ENCODE results near the gene ITIH4.

The ITIH4 gene

GRCh38 chr3:52788890-52789745 is 41.4 kb downstream of the ITIH4 start:
- H3K4me3 ChIP-seq (ENCODE audit: low read length, poor library complexity, severe bottlenecking), result no peak overlapping the region
- no peaks in the 10 kb centered on the region for H3K9me3 ChIP-seq (ENCODE audit: insufficient read depth, low read depth, low read length)
- no peaks in the 10 kb centered on the region for H3K79me2 ChIP-seq (ENCODE audit: insufficient read depth, low read length)
- H4K20me1 ChIP-seq (ENCODE audit: insufficient read depth, low read length, poor library complexity, severe bottlenecking), result no peaks in the 10 kb centered on the region
- no peak for TF ChIP-seq EZH2phosphoT487 (IDR thresholded peaks at IDR 0.05; ENCODE audit: borderline replicate concordance)
- TF ChIP-seq CTCF (conservative IDR thresholded peaks at IDR 0.05; ENCODE audit: low read length), result no peak
- no peaks in the 10 kb centered on the region for H3K4me1 ChIP-seq (ENCODE audit: insufficient read depth, low read length, poor library complexity, severe bottlenecking)
- no peak overlapping the region for H3K4me2 ChIP-seq (ENCODE audit: low read depth, low read length, poor library complexity, severe bottlenecking)
- no peaks in the 10 kb centered on the region for H3K27me3 ChIP-seq (ENCODE audit: insufficient read depth, low read length, poor library complexity, severe bottlenecking)
- no peaks in the 10 kb centered on the region for H3K9me2 ChIP-seq (replicated peaks; ENCODE audit: low read depth, low read length)
- H3F3A ChIP-seq (ENCODE audit: low read depth), result no peaks in the 10 kb centered on the region
- no peak overlapping the region for H2AFZ ChIP-seq (ENCODE audit: low read length)
- H3K9ac ChIP-seq (ENCODE audit: low read depth, low read length, poor library complexity, severe bottlenecking), result no peak overlapping the region
- H3K36me3 ChIP-seq (ENCODE audit: insufficient read depth, low read length), result no peaks in the 10 kb centered on the region

- H3K36me3 ChIP-seq (ENCODE audit: insufficient read depth, low read length), result no peaks in the 10 kb centered on the region
- no peaks in the 10 kb centered on the region for H3K27me3 ChIP-seq (ENCODE audit: insufficient read depth, low read length, poor library complexity, severe bottlenecking)
- no peaks in the 10 kb centered on the region for H3K9me2 ChIP-seq (replicated peaks; ENCODE audit: low read depth, low read length)
- no peaks in the 10 kb centered on the region for H3K79me2 ChIP-seq (ENCODE audit: insufficient read depth, low read length)
- H2AFZ ChIP-seq (ENCODE audit: low read length), result no peak overlapping the region
- no peak overlapping the region for H3K9ac ChIP-seq (ENCODE audit: low read depth, low read length, poor library complexity, severe bottlenecking)
- no peaks in the 10 kb centered on the region for H3F3A ChIP-seq (ENCODE audit: low read depth)
- no peak overlapping the region for H3K4me2 ChIP-seq (ENCODE audit: low read depth, low read length, poor library complexity, severe bottlenecking)
- no peak for TF ChIP-seq EZH2phosphoT487 (IDR thresholded peaks at IDR 0.05; ENCODE audit: borderline replicate concordance)
- TF ChIP-seq CTCF (conservative IDR thresholded peaks at IDR 0.05; ENCODE audit: low read length), result no peak; the same call in 1 of the 2 replicates
- H3K4me3 ChIP-seq (ENCODE audit: low read length, poor library complexity, severe bottlenecking), result no peak overlapping the region
- no peaks in the 10 kb centered on the region for H3K4me1 ChIP-seq (ENCODE audit: insufficient read depth, low read length, poor library complexity, severe bottlenecking)
- no peaks in the 10 kb centered on the region for H4K20me1 ChIP-seq (ENCODE audit: insufficient read depth, low read length, poor library complexity, severe bottlenecking)
- H3K9me3 ChIP-seq (ENCODE audit: insufficient read depth, low read depth, low read length), result no peaks in the 10 kb centered on the region
These were observed 42.5 kb downstream of the ITIH4 start for GRCh38 chr3:52787672-52788625.

GRCh38 chr3:52787246-52787645 is 43.2 kb downstream of the ITIH4 start:
- Histone ChIP-seq H3K4me3 (ENCODE audit: low read length, poor library complexity, severe bottlenecking) (no peak overlapping the region), H4K20me1 (ENCODE audit: insufficient read depth, low read length, poor library complexity, severe bottlenecking) (no peaks in the 10 kb centered on the region), H3K9ac (ENCODE audit: low read depth, low read length, poor library complexity, severe bottlenecking) (no peak overlapping the region), H3K4me1 (ENCODE audit: insufficient read depth, low read length, poor library complexity, severe bottlenecking) (no peaks in the 10 kb centered on the region), H3K9me3 (ENCODE audit: insufficient read depth, low read depth, low read length) (no peaks in the 10 kb centered on the region), H3K4me2 (ENCODE audit: low read depth, low read length, poor library complexity, severe bottlenecking) (no peak overlapping the region), H3K9me2 (replicated peaks; ENCODE audit: low read depth, low read length) (no peaks in the 10 kb centered on the region), H2AFZ (ENCODE audit: low read length) (no peak overlapping the region), H3K79me2 (ENCODE audit: insufficient read depth, low read length) (no peaks in the 10 kb centered on the region), H3F3A (ENCODE audit: low read depth) (no peaks in the 10 kb centered on the region), H3K36me3 (ENCODE audit: insufficient read depth, low read length) (no peaks in the 10 kb centered on the region), H3K27me3 (ENCODE audit: insufficient read depth, low read length, poor library complexity, severe bottlenecking) (no peaks in the 10 kb centered on the region)
- TF ChIP-seq CTCF (conservative IDR thresholded peaks at IDR 0.05; ENCODE audit: low read length) (no peak), EZH2phosphoT487 (IDR thresholded peaks at IDR 0.05; ENCODE audit: borderline replicate concordance) (no peak)
